ENCODE measurements around the gene MICAL1. TPM values are rescaled to one million over a fixed set of nuclear protein-coding genes. Genes with fewer than 3 reads are reported as not detected.

Gene MICAL1
- polyA plus RNA-seq, 1 donor from 2014 or later = 54.2 TPM

GRCh38 chr6:109428889-109429477 is 26.6 kb downstream of the MICAL1 start:
- H3K9me3 ChIP-seq (ENCODE audit: low read length) = no peaks in the 10 kb centered on the region
- H3K9ac ChIP-seq (ENCODE audit: low read length) = no peak overlapping the region
- H3K9me2 ChIP-seq (ENCODE audit: insufficient read depth, low read length) = no peaks in the 10 kb centered on the region
- H3F3A ChIP-seq (ENCODE audit: insufficient read depth, low read length, poor library complexity, severe bottlenecking) = no peaks in the 10 kb centered on the region
- H3K4me3 ChIP-seq (ENCODE audit: low read length) = no peak overlapping the region
- TF ChIP-seq RAD21 (conservative IDR thresholded peaks at IDR 0.05) (no peak), EP300 (conservative IDR thresholded peaks at IDR 0.05; ENCODE audit: poor library complexity, severe bottlenecking) (no peak), MXI1 (conservative IDR thresholded peaks at IDR 0.05; ENCODE audit: poor library complexity, severe bottlenecking) (no peak), SMC3 (conservative IDR thresholded peaks at IDR 0.05; ENCODE audit: poor library complexity) (no peak), CTCF (IDR thresholded peaks at IDR 0.05; ENCODE audit: poor library complexity, severe bottlenecking) (no peak), REST (IDR thresholded peaks at IDR 0.05; ENCODE audit: borderline replicate concordance) (no peak)
- H3K4me2 ChIP-seq (ENCODE audit: low read length) = no peak overlapping the region
- H3K36me3 ChIP-seq (ENCODE audit: insufficient read depth, low read length) = no peaks in the 10 kb centered on the region
- no peaks in the 10 kb centered on the region for H3K79me2 ChIP-seq (replicated peaks; ENCODE audit: insufficient read depth, low read length)
- H3K27me3 ChIP-seq (ENCODE audit: insufficient read depth, low read depth, low read length) = no peaks in the 10 kb centered on the region
- H4K20me1 ChIP-seq (ENCODE audit: insufficient read depth) = no peaks in the 10 kb centered on the region
- H2AFZ ChIP-seq (ENCODE audit: low read depth, low read length) = no peak overlapping the region
- H3K27ac ChIP-seq (ENCODE audit: low read length) = no peak overlapping the region

GRCh38 chr6:109424946-109425345 is 30.6 kb downstream of the MICAL1 start:
- Histone ChIP-seq H3K27me3 (ENCODE audit: insufficient read depth, low read depth, low read length) (no peaks in the 10 kb centered on the region), H3K4me3 (ENCODE audit: low read length) (no peak overlapping the region), H3K9ac (ENCODE audit: low read length) (no peak overlapping the region), H2AFZ (ENCODE audit: low read depth, low read length) (no peak overlapping the region), H3F3A (ENCODE audit: insufficient read depth, low read length, poor library complexity, severe bottlenecking) (no peaks in the 10 kb centered on the region), H3K36me3 (ENCODE audit: insufficient read depth, low read length) (no peaks in the 10 kb centered on the region), H3K9me3 (ENCODE audit: low read length) (no peaks in the 10 kb centered on the region), H3K4me2 (ENCODE audit: low read length) (no peak overlapping the region), H3K79me2 (replicated peaks; ENCODE audit: insufficient read depth, low read length) (no peaks in the 10 kb centered on the region), H3K27ac (ENCODE audit: low read length) (no peak overlapping the region), H3K9me2 (ENCODE audit: insufficient read depth, low read length) (no peaks in the 10 kb centered on the region), H4K20me1 (ENCODE audit: insufficient read depth) (no peaks in the 10 kb centered on the region)
- TF ChIP-seq TAF1 (IDR thresholded peaks at IDR 0.05; ENCODE audit: low read depth) (no peak), MXI1 (conservative IDR thresholded peaks at IDR 0.05; ENCODE audit: poor library complexity, severe bottlenecking) (no peak), REST (IDR thresholded peaks at IDR 0.05; ENCODE audit: borderline replicate concordance) (no peak), CTCF (IDR thresholded peaks at IDR 0.05; ENCODE audit: poor library complexity, severe bottlenecking) (no peak), RAD21 (conservative IDR thresholded peaks at IDR 0.05) (no peak), EZH2 (IDR thresholded peaks at IDR 0.05; ENCODE audit: borderline replicate concordance, insufficient read depth, low read length, poor library complexity, severe bottlenecking) (no peak), EP300 (conservative IDR thresholded peaks at IDR 0.05; ENCODE audit: poor library complexity, severe bottlenecking) (no peak), SMC3 (conservative IDR thresholded peaks at IDR 0.05; ENCODE audit: poor library complexity) (no peak), POLR2AphosphoS5 (IDR thresholded peaks at IDR 0.05) (no peak)

Data from neural cell (in vitro differentiated cells).